ENCODE measurements around the gene ZNF726.
"Not testable (repeated sequence)": the region's sequence is repeated elsewhere in the genome, so short reads cannot be mapped to it uniquely, and the experiment has no call there.

The ZNF726 gene

DNA sequence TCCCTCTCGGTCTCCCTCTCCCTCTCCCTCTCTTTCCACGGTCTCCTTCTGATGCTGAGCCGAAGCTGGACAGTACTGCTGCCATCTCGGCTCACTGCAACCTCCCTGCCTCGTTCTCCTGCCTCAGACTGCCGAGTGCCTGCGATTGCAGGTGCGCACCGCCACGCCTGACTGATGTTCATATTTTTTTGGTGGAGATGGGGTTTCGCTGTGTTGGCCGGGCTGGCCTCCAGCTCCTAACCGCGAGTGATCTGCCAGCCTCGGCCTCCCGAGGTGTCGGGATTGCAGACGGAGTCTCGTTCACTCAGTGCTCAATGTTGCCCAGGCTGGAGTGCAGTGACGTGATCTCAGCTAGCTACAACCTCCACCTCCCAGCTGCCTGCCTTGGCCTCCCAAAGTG, 48.7 kb downstream of the ZNF726 start:
- peaks cover 16 to 20% of the 10 kb centered on the region in 2 donors for H3K27me3 Mint-ChIP-seq
- not testable (repeated sequence) for H3K9me3 Mint-ChIP-seq; H3K4me1 Mint-ChIP-seq (ENCODE audit: low read depth in 2 of 2); H3K36me3 Mint-ChIP-seq (ENCODE audit: insufficient read depth); H3K4me3 Mint-ChIP-seq; H3K27ac Mint-ChIP-seq; DNase-seq; ATAC-seq (replicated peaks)

DNA sequence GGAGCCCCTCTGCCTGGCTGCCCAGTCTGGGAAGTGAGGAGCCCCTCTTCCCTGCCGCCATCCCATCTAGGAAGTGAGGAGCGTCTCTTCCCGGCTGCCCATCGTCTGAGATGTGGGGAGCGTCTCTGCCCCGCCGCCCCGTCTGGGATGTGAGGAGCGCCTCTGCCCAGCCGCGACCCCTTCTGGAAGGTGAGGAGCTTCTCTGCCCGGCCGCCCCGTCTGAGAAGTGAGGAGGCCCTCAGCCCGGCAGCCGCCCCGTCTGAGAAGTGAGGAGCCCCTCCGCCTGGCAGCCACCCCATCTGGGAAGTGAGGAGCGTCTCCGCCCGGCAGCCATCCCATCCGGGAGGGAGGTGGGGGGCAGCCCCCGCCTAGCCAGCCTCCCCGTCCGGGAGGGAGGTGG, 49.2 kb downstream of the ZNF726 start:
- H3K36me3 Mint-ChIP-seq (ENCODE audit: insufficient read depth); ATAC-seq (replicated peaks); H3K9me3 Mint-ChIP-seq; H3K4me1 Mint-ChIP-seq (ENCODE audit: low read depth in 2 of 2); H3K27ac Mint-ChIP-seq; DNase-seq; H3K4me3 Mint-ChIP-seq: not testable (repeated sequence)
- H3K27me3 Mint-ChIP-seq: peaks cover 16 to 20% of the 10 kb centered on the region in 2 donors

DNA sequence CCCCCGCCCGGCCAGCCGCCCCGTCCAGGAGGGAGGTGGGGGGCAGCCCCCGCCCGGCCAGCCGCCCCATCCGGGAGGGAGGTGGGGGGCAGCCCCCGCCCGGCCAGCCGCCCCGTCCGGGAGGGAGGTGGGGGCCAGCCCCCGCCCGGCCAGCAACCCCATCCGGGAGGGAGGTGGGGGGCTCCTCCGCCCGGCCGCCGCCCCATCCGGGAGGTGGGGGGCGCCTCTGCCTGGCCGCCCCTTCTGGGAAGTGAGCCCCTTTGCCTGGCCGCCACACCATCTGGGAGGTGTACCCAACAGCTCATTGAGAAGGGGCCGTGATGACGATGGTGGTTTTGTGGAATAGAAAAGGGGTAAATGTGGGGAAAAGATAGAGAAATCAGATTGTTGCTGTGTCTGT, 49.6 kb downstream of the ZNF726 start:
- not testable (repeated sequence) for H3K27ac Mint-ChIP-seq; H3K36me3 Mint-ChIP-seq (ENCODE audit: insufficient read depth); DNase-seq; ATAC-seq (replicated peaks); H3K4me1 Mint-ChIP-seq (ENCODE audit: low read depth in 2 of 2); H3K9me3 Mint-ChIP-seq; H3K4me3 Mint-ChIP-seq
- peaks cover 17 to 20% of the 10 kb centered on the region in 2 donors for H3K27me3 Mint-ChIP-seq

DNA sequence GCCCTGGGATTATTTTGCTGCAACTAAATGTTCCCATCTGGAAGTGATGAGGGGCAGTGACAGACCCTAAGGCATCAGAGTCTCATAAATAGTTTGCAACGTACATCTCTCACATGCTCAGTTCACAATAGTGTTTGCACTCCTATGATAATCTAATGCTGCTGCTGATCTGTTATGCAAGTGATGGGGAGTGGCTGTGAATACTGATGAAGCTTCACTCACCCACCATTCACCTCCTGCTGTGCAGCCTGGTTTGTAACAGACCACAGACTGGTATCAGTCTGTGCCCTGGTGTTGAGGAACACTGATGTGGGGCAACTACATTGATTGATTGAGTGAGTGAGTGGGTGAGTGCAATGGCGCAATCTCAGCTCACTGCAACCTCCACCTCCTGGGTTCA, 54.9 kb downstream of the ZNF726 start:
- peaks cover 45 to 46% of the 10 kb centered on the region in 2 donors for H3K27me3 Mint-ChIP-seq
- no peaks in the 10 kb centered on the region for H3K36me3 Mint-ChIP-seq (ENCODE audit: insufficient read depth)
- no peak overlapping the region for H3K27ac Mint-ChIP-seq
- no peak for DNase-seq
- no peaks in the 10 kb centered on the region for H3K4me1 Mint-ChIP-seq (ENCODE audit: low read depth in 2 of 2)
- no peak overlapping the region for H3K4me3 Mint-ChIP-seq
- H3K9me3 Mint-ChIP-seq: no peaks in the 10 kb centered on the region
- no peak for ATAC-seq (replicated peaks)

DNA sequence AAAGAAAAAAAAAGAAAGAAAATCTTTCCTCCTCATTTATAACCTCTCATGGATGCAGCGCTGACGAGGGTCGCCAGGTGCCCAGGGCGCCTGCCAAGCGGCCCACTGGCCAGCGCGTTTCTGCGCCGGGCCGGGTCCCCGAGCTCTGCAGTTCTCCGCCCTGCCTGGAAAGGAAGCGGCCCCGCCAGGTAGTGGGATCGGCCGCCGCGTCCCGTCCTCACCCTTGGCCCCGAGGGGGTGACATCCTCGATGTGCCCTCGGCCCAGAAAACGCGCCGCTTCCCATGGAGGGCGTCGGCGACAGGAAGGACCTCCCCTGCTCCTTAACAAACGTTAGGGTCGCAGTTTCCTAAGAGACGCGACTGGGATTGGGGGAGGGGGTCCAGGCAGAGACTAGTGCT, 56.9 kb downstream of the ZNF726 start:
- Mint-ChIP-seq H3K9me3 (no peaks in the 10 kb centered on the region), H3K4me3 (no peak overlapping the region), H3K36me3 (ENCODE audit: insufficient read depth) (no peaks in the 10 kb centered on the region), H3K27ac (no peak overlapping the region), H3K27me3 (peaks cover 39 to 40% of the 10 kb centered on the region in 2 donors), H3K4me1 (ENCODE audit: low read depth in 2 of 2) (no peaks in the 10 kb centered on the region)
- DNase-seq: no peak
- no peak for ATAC-seq (replicated peaks)

DNA sequence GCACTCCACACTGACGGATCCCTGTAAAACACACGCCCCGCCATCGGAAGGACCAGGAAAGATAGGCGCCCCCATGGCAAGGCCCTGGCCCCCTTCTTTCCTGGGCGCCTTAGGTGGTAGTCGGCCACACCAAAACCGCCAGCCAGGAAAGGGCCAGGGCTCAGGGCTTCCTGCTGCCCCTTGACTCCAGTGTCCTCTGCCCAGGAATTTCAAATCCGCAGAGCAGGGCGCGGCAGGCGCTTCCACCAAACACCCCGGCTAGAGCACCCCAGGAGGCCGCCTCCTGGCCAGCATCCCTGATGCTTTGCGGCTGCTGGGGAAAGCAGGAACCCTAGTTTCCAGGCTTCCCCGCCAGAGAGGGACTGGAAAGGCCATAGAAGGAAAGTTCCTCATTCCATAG, 57.5 kb downstream of the ZNF726 start:
- Mint-ChIP-seq H3K27ac (no peak overlapping the region), H3K36me3 (ENCODE audit: insufficient read depth) (no peaks in the 10 kb centered on the region), H3K4me1 (ENCODE audit: low read depth in 2 of 2) (no peaks in the 10 kb centered on the region), H3K27me3 (peaks cover 35 to 36% of the 10 kb centered on the region in 2 donors), H3K4me3 (no peak overlapping the region), H3K9me3 (no peaks in the 10 kb centered on the region)
- DNase-seq (no peak), ATAC-seq (replicated peaks) (no peak)

DNA sequence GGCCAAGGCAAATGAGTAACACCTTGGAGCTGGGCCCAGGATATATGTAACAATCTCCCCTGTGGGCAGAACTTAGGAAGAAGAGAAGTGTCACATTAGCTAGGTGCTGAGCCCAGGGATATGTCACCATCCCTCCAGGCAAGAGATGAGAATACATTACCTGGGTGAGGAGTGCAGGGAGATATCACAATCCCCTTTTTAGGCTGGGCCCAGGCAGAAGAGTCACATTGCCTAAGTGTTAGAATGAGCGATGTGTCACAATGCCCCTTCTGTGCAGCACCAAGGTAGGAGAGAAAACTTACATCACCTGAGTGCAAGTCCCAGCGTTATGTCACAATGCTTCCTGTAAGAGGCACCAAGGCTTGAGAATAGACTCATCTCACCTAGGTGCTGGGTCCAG, 60.3 kb downstream of the ZNF726 start:
- no peak overlapping the region for H3K27ac Mint-ChIP-seq
- H3K4me3 Mint-ChIP-seq: no peak overlapping the region

DNA sequence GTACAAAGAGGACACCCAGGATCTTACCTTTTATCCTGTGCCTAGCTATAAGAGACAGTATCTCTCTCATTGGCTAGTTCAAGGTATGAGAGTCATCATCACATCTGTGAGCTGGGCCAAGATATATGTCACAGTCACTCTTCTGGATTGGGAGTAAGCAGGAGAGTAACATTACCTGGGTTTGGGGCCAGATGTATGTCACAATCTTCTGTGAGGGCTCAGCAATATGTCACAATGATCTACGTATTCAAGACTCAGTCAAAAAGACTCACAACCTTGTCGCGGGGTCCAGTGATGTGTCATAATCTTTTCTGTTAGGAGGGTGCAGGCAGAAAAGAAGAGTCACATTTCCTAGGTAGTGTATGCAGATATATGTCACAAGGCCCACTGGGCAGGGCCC, 61.9 kb downstream of the ZNF726 start:
- not testable (repeated sequence) for DNase-seq; ATAC-seq (replicated peaks); H3K27me3 Mint-ChIP-seq; H3K9me3 Mint-ChIP-seq; H3K4me1 Mint-ChIP-seq (ENCODE audit: low read depth in 2 of 2); H3K27ac Mint-ChIP-seq; H3K36me3 Mint-ChIP-seq (ENCODE audit: insufficient read depth); H3K4me3 Mint-ChIP-seq

More for the DNA sequence above, 60.3 kb downstream of the ZNF726 start:
- Mint-ChIP-seq H3K27me3 (peaks cover 22% of the 10 kb centered on the region in 2 donors), H3K36me3 (ENCODE audit: insufficient read depth) (no peaks in the 10 kb centered on the region), H3K4me1 (ENCODE audit: low read depth in 2 of 2) (no peaks in the 10 kb centered on the region), H3K9me3 (no peaks in the 10 kb centered on the region)
- no peak for ATAC-seq (replicated peaks)
- DNase-seq: no peak

DNA sequence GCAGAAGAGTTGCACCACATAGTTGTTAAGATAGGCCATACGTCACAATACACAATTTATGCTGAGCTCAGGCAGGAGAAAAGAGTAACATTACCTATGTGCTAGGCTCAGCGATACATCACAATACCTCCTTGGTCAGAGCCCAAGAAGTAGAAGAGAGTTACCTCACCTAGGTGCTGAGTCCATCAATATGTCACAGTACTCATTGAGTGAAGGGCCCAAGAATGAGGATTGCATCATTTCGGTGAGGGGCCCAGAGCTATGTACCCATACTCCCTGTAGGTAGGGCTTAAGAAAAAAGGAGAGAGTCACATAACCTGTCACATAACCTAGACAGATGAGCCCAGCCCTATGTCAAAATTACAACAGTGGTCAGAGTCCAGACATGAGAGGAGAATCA, 62.6 kb downstream of the ZNF726 start:
- not testable (repeated sequence) for H3K36me3 Mint-ChIP-seq (ENCODE audit: insufficient read depth); DNase-seq; H3K4me3 Mint-ChIP-seq; H3K4me1 Mint-ChIP-seq (ENCODE audit: low read depth in 2 of 2); ATAC-seq (replicated peaks); H3K9me3 Mint-ChIP-seq; H3K27ac Mint-ChIP-seq; H3K27me3 Mint-ChIP-seq

DNA sequence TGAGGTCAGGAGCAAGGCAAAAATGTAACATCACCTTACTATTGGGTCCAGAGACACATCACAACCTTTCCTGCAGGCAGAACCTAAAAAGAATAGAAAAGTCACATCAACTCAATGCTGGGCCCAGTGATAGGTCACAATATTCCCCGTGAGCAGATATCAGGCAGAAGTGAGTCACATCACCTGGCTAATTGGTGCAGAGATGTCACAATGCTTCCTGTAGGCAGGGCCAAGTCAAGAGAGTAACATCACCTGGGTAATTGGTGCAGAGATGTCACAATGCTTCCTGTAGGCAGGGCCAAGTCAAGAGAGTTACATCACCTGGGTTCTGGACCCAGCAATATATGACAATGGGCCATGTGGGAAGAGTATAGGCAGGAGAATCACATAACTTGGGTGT, 63.4 kb downstream of the ZNF726 start:
- DNase-seq (no peak), ATAC-seq (replicated peaks) (no peak)
- no peaks in the 10 kb centered on the region for H3K9me3 Mint-ChIP-seq
- H3K4me3 Mint-ChIP-seq: no peak overlapping the region
- no peaks in the 10 kb centered on the region for H3K36me3 Mint-ChIP-seq (ENCODE audit: insufficient read depth)
- no peak overlapping the region for H3K27ac Mint-ChIP-seq
- H3K4me1 Mint-ChIP-seq (ENCODE audit: low read depth in 2 of 2): no peaks in the 10 kb centered on the region
- peaks cover 0 to under 1% of the 10 kb centered on the region in 2 donors for H3K27me3 Mint-ChIP-seq

DNA sequence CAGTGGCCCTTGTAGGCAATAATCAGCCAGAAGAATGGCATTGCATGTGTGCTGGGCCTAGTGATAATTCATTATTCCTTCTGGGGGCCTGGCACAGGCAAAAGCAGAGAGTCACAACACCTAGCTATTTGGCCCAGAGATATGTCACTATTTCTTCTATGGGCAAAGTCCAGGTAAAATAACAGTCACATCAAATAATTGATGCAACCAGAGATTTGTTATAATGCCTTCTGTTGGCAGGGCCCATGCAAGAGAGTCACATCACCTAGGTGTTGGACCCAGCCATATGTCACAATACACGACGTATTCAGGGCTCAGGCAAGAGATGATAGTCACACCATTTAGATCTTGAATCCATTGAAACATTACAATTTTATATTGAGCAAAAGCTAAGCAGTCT, 66.1 kb downstream of the ZNF726 start:
- ATAC-seq (replicated peaks) (no peak), DNase-seq (no peak)
- Mint-ChIP-seq H3K4me1 (ENCODE audit: low read depth in 2 of 2) (no peaks in the 10 kb centered on the region), H3K27ac (no peak overlapping the region), H3K9me3 (no peaks in the 10 kb centered on the region), H3K36me3 (ENCODE audit: insufficient read depth) (no peaks in the 10 kb centered on the region), H3K27me3 (no peaks in the 10 kb centered on the region), H3K4me3 (no peak overlapping the region)

DNA sequence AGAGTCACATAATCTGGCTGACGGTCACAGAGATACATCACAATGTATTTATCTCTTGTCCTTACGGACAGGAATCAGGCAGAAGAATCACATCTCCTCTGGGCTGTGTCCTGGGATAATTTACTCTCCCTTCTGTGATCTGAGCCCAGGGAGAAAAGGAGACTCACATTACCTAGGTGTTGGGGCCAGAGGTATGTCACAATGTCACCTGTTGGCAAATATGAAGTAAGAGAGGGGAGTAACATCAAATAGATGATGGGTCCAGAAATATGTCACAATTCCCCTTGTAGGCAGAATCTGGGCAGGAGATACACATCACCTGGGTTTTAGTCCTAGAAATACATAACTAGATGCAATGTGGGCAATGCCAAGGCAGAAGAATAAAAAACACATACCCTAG, 67.2 kb downstream of the ZNF726 start:
- no peak overlapping the region for H3K27ac Mint-ChIP-seq
- no peak for ATAC-seq (replicated peaks)
- no peaks in the 10 kb centered on the region for H3K4me1 Mint-ChIP-seq (ENCODE audit: low read depth in 2 of 2)
- H3K4me3 Mint-ChIP-seq: no peak overlapping the region
- H3K9me3 Mint-ChIP-seq: no peaks in the 10 kb centered on the region
- H3K36me3 Mint-ChIP-seq (ENCODE audit: insufficient read depth): no peaks in the 10 kb centered on the region
- H3K27me3 Mint-ChIP-seq: no peaks in the 10 kb centered on the region
- DNase-seq: no peak

DNA sequence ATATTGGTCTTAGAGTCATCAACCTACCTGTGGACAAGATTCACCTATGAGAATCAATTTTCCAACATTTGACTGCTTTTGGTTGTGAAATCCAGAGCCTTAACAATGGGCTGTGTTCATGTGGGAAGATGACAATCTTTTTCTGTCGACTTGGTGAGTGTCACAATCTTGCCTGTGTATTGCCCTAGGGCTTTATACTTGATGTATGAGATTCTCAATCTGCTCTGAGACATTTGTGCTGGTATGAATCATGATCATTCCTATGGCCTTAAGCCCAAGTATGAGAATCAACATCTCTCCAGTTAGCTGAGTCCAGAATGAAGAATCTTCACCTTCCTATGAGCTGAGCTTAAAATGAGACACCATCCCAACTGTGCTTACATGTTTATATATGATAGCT, 68.7 kb downstream of the ZNF726 start:
- ATAC-seq (replicated peaks): no peak
- H3K27me3 Mint-ChIP-seq: no peaks in the 10 kb centered on the region
- H3K9me3 Mint-ChIP-seq: no peaks in the 10 kb centered on the region
- H3K36me3 Mint-ChIP-seq (ENCODE audit: insufficient read depth): peaks cover 5% of the 10 kb centered on the region
- H3K4me3 Mint-ChIP-seq: no peak overlapping the region
- no peaks in the 10 kb centered on the region for H3K4me1 Mint-ChIP-seq (ENCODE audit: low read depth in 2 of 2)
- DNase-seq: no peak
- no peak overlapping the region for H3K27ac Mint-ChIP-seq

Measured in effector memory CD8-positive, alpha-beta T cell (primary cell).